CD4-positive, CD25-positive, alpha-beta regulatory T cell (primary cell): ENCODE results near the gene RPL31. TPM values are rescaled to one million over a fixed set of nuclear protein-coding genes. Genes with fewer than 3 reads are reported as not detected.
A peak's percentile ranks its signal among the peaks of the same experiment; 100 is the strongest.

Source experiments
- ATAC-seq, 2 donors: fragments of 150-1000 bp; cut with Tn5 transposase; one replicate each; pipeline ENCODE4 v1.10.0; 2021; ENCODE audit warnings: low read depth in 2 of 2, moderate number of reproducible peaks in 2 of 2, moderate library complexity in 1 of 2
- DNase-seq, 3 donors: peaks; one replicate each; pipeline versions ENCODE4 v3.0.0 to v3.0.0-alpha.2; 2012 to 2022; ENCODE audit warnings: mixed read lengths in 1 of 3
- H3K27ac ChIP-seq: one replicate; pipeline ENCODE4 v1.7.0; 2013; ENCODE audit warnings: mild to moderate bottlenecking, low read length; ENCODE audit not compliant: insufficient read depth, poor library complexity, severe bottlenecking
- H3K27me3 ChIP-seq: one replicate; pipeline ENCODE4 v1.7.0; 2013; ENCODE audit warnings: low read length; ENCODE audit not compliant: control insufficient read depth, insufficient read depth
- H3K36me3 ChIP-seq: one replicate; pipeline ENCODE4 v1.7.0; 2013; ENCODE audit warnings: mild to moderate bottlenecking, low read length, moderate library complexity; ENCODE audit not compliant: control insufficient read depth, insufficient read depth
- H3K4me1 ChIP-seq: 2 replicates; pipeline ENCODE4 v1.7.0; 2013; ENCODE audit warnings: mild to moderate bottlenecking, low read length; ENCODE audit not compliant: insufficient read depth, control insufficient read depth, poor library complexity, severe bottlenecking
- H3K4me3 ChIP-seq: one replicate; pipeline ENCODE4 v1.7.0; 2013; ENCODE audit warnings: low read depth, mild to moderate bottlenecking, low read length, moderate library complexity
- H3K9me3 ChIP-seq, 2 experiments: 1 replicate in 1 of 2; 2 replicates in 1 of 2; pipeline ENCODE4 v1.7.0; 2013; ENCODE audit warnings: low read length in 2 of 2, mild to moderate bottlenecking in 1 of 2, moderate library complexity in 1 of 2; ENCODE audit not compliant: control insufficient read depth in 2 of 2
- H3K27ac Mint-ChIP-seq, 3 donors: one replicate each; pipeline ENCODE4 v1.8.0; 2020 to 2022; ENCODE audit warnings: mild to moderate bottlenecking in 3 of 3, mixed read lengths in 3 of 3, moderate library complexity in 2 of 3
- H3K27me3 Mint-ChIP-seq: one replicate; pipeline ENCODE4 v1.8.0; 2022; ENCODE audit warnings: mild to moderate bottlenecking, mixed read lengths
- H3K36me3 Mint-ChIP-seq: one replicate; pipeline ENCODE4 v1.8.0; 2020; ENCODE audit warnings: mixed read lengths
- H3K4me1 Mint-ChIP-seq, 4 donors: one replicate each; pipeline ENCODE4 v1.8.0; 2020 to 2022; ENCODE audit warnings: mixed read lengths in 4 of 4, mild to moderate bottlenecking in 1 of 4
- H3K4me3 Mint-ChIP-seq, 4 donors: one replicate each; pipeline ENCODE4 v1.8.0; 2020 to 2022; ENCODE audit warnings: mild to moderate bottlenecking in 4 of 4, mixed read lengths in 4 of 4, moderate library complexity in 3 of 4
- H3K9me3 Mint-ChIP-seq, 7 donors: one replicate each; pipeline ENCODE4 v1.8.0; 2020 to 2022; ENCODE audit warnings: mixed read lengths in 7 of 7, mild to moderate bottlenecking in 3 of 7, moderate library complexity in 2 of 7
- polyA plus RNA-seq, 4 donors: library from polyadenylated mRNA; unstranded; fragments of 300-500 nt; fragmentation: Illumina TruSeq; gene quantifications; one replicate each; pipeline ENCODE4 v1.2.3, GENCODE V29; 2021
- total RNA-seq: library from RNA; stranded (reverse); gene quantifications from one replicate; pipeline ENCODE4 v1.2.3, GENCODE V29; 2022

The RPL31 gene
- total and polyA plus RNA-seq, 5 donors from 2014 or later = 1,403 to 6,850 (median 4,481) TPM

DNA sequence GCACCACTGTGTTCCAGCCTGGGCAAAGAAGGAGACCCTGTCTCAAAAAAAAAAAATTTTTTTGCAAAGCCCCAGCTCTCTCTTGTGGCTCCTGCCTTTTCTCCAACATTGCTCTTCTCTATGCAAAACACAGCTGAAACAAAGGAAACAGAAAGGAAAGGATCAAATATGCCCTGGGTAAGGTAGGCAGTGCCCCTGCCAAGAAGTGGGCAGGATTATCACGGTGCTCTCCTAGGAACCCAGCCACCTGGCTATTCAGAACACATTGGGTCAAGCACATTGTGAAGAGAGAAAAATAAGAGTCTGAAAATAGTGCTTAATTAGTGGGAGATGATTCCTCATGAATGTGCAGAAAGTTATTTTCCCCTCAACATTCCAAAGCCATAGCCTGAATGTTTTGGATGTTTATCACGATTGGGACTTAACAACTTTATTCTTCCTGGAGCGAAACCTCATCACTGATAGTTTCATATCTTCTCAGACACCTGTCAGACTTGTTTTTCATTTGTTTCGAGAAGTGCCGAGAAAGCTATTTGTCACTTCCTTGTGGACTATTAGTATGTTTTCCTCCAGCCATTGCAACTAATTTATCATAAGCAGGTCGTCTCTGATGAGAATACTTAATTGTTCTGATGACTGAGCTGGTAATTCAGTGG lies 42.7 kb upstream of the RPL31 start:
- ATAC-seq (no peak), DNase-seq (no peak)
- Histone ChIP-seq H3K9me3 (no peaks in the 10 kb centered on the region), H3K27me3 (no peaks in the 10 kb centered on the region), H3K36me3 (no peaks in the 10 kb centered on the region), H3K27ac (no peak overlapping the region), H3K4me3 (no peak overlapping the region), H3K4me1 (no peaks in the 10 kb centered on the region)
- no peak overlapping the region for H3K27ac Mint-ChIP-seq
- peaks cover 5% of the 10 kb centered on the region for H3K27me3 Mint-ChIP-seq
- H3K4me1 Mint-ChIP-seq = peaks cover 0 to 4% (median 0%) of the 10 kb centered on the region in 4 donors
- no peaks in the 10 kb centered on the region for H3K36me3 Mint-ChIP-seq
- H3K9me3 Mint-ChIP-seq = no peaks in the 10 kb centered on the region
- no peak overlapping the region for H3K4me3 Mint-ChIP-seq

DNA sequence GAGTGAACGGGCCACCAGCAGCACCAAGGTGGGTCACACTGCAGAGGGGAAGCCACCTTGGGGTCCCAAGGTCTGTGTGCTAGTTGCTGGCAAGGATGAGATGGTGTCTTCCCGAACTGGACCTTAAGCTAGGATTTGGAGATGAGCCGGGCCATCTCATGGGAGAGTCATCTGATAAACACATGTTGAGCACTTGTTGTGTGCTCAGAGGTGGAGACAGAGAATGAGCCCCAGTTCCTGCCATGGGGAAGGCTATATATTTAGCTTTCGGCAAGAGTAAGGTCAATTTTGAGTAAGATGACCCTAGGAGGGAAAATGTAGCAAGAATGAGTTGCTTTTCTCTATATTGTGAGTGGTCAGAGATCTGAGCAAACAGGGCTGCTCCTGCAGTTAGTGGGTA lies 41.4 kb upstream of the RPL31 start:
- no peak for DNase-seq
- Histone ChIP-seq H3K27me3 (no peaks in the 10 kb centered on the region), H3K27ac (no peak overlapping the region), H3K4me3 (no peak overlapping the region), H3K9me3 (no peaks in the 10 kb centered on the region), H3K4me1 (no peaks in the 10 kb centered on the region), H3K36me3 (no peaks in the 10 kb centered on the region)
- Mint-ChIP-seq H3K4me3 (no peak overlapping the region), H3K27me3 (peaks cover 5% of the 10 kb centered on the region), H3K27ac (no peak overlapping the region), H3K9me3 (no peaks in the 10 kb centered on the region), H3K4me1 (peaks cover 0 to 4% (median 0%) of the 10 kb centered on the region in 4 donors), H3K36me3 (no peaks in the 10 kb centered on the region)
- ATAC-seq = no peak

DNA sequence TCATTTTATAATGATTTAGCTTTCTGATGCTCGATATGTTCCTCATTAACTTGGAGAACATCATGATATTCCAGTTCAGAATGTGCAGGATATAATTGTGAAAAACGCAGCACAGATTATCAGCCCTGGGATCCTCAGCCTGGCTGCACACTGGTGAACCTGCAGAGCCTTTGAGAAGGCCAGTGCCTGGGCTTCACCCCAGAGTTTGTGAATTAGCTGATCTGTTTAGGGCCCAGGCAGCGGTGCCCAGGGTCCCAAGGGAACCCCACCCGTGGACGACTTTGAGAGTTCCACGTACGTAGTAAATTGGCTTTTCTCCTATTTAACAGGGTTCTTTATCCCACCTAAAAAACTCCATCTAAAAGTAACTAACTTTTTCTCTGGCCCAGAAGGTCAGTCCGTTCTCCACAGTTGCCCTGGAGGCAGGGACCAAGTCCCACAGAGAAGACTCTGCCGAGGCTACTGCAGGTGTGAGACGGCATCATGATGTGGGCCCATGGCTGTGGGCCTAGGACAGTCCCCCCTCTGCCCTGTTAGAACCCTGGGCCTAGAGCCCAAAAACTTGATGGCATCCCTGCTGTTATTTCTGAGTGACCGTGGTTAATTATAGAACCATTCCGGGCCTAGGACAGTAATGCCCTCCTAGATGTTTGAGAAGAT lies 39.6 kb upstream of the RPL31 start:
- Mint-ChIP-seq H3K27ac (no peak overlapping the region), H3K4me3 (no peak overlapping the region)
- DNase-seq = no peak

DNA sequence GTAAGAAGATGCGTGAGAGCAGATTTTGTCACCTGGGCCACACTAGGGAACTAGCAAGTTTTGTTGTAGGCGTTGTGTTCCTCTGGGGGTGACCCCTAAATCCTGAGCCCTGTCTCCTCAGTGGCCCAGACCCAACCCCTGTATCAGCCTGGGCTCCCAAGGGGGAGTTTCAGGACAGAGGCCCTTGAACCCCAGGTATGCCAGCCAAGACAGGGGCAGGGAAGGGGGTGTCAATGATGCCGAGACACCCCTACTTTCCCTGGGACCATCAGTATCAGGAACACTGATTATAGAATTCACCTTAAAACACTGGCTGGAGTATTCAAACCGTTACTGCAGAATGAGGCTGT lies 39.1 kb upstream of the RPL31 start:
- no peaks in the 10 kb centered on the region for H3K4me1 ChIP-seq
- Mint-ChIP-seq H3K4me1 (peaks cover 0 to 4% (median 0%) of the 10 kb centered on the region in 4 donors), H3K27me3 (peaks cover 5% of the 10 kb centered on the region), H3K9me3 (no peaks in the 10 kb centered on the region), H3K4me3 (no peak overlapping the region), H3K27ac (no peak overlapping the region), H3K36me3 (no peaks in the 10 kb centered on the region)
- no peaks in the 10 kb centered on the region for H3K9me3 ChIP-seq
- H3K4me3 ChIP-seq = no peak overlapping the region
- no peak for DNase-seq
- no peaks in the 10 kb centered on the region for H3K27me3 ChIP-seq
- H3K36me3 ChIP-seq = no peaks in the 10 kb centered on the region
- H3K27ac ChIP-seq = no peak overlapping the region
- no peak for ATAC-seq

More for the DNA sequence above, 39.6 kb upstream of the RPL31 start:
- no peak for ATAC-seq
- Mint-ChIP-seq H3K9me3 (no peaks in the 10 kb centered on the region), H3K36me3 (no peaks in the 10 kb centered on the region), H3K4me1 (peaks cover 0 to 4% (median 0%) of the 10 kb centered on the region in 4 donors), H3K27me3 (peaks cover 5% of the 10 kb centered on the region)
- Histone ChIP-seq H3K4me1 (no peaks in the 10 kb centered on the region), H3K36me3 (no peaks in the 10 kb centered on the region), H3K4me3 (no peak overlapping the region), H3K27ac (no peak overlapping the region), H3K27me3 (no peaks in the 10 kb centered on the region), H3K9me3 (no peaks in the 10 kb centered on the region)

DNA sequence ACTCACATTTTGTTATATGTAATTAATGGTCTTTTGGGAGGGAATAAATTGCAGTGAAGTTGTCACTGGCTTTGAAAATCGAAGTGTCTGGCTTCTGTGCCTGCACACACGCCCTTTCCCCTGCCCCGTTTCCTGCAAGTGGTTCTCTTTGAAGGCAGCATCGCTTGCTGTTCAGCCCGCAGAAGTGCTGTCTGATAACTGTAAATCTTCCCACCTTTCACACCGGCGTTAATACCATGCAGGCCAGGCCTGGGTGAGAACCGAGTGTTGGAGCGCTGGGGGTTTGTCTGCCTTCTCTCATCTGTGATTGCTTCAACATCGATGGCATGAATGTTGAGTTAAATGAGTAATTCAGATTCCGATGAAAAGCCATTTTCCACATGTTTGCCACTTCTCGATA lies 37.9 kb upstream of the RPL31 start:
- no peak overlapping the region for H3K4me3 Mint-ChIP-seq
- no peaks in the 10 kb centered on the region for H3K9me3 Mint-ChIP-seq
- peaks cover 0 to 4% (median 0%) of the 10 kb centered on the region in 4 donors for H3K4me1 Mint-ChIP-seq
- no peaks in the 10 kb centered on the region for H3K9me3 ChIP-seq
- H3K27ac Mint-ChIP-seq = no peak overlapping the region
- no peaks in the 10 kb centered on the region for H3K27me3 ChIP-seq
- H3K36me3 ChIP-seq = no peaks in the 10 kb centered on the region
- H3K4me3 ChIP-seq = no peak overlapping the region
- no peak for ATAC-seq
- DNase-seq = peak in 1 of 3 donors; percentile 13
- no peaks in the 10 kb centered on the region for H3K36me3 Mint-ChIP-seq
- H3K27me3 Mint-ChIP-seq = peaks cover 3% of the 10 kb centered on the region
- no peak overlapping the region for H3K27ac ChIP-seq
- no peaks in the 10 kb centered on the region for H3K4me1 ChIP-seq

DNA sequence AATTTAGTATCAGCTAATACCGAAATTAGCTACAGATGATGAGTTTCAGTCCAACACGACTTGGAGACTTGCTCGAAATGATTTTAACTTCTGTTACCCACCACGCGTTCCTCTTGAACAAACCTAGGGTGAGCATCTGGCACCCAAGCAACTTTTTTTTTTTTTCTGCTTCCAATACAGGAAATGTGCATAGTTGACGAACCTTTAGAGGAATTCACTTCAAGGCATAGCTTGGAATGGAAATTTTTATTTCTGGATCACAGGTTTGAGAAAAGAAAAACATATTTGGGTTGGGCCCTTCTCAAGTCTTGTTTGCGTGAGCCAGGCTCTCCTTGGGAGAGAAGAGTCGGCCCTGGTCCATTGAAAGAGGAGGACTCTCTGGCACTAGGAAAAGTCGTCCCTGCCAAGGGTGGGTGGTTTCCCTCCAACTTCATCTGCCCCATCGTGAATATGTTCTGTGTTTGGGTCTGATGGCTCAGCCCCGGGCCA lies 37.4 kb upstream of the RPL31 start:
- Mint-ChIP-seq H3K9me3 (no peaks in the 10 kb centered on the region), H3K27ac (no peak overlapping the region), H3K27me3 (no peaks in the 10 kb centered on the region), H3K4me3 (no peak overlapping the region), H3K4me1 (peaks cover 0 to 4% (median 0%) of the 10 kb centered on the region in 4 donors), H3K36me3 (no peaks in the 10 kb centered on the region)
- ATAC-seq (no peak), DNase-seq (no peak)
- Histone ChIP-seq H3K4me3 (no peak overlapping the region), H3K27me3 (no peaks in the 10 kb centered on the region), H3K4me1 (no peaks in the 10 kb centered on the region), H3K27ac (no peak overlapping the region), H3K36me3 (no peaks in the 10 kb centered on the region), H3K9me3 (no peaks in the 10 kb centered on the region)

DNA sequence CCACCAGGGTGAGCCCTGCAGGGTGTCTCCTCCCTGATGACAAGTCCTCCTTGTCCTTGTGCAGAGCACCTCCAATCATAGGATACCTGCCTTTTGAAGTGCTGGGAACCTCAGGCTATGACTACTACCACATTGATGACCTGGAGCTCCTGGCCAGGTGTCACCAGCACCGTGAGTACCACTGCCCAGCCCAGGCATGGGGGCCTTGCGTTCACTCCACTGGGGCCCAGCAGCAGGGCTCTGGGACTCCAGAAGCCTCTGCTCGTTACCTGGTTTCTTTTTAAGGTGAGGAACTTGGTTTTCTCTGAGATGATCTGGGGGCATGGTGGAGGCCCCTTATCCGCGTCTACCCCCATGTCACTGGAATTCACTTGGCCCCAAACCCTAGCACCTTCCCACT lies 36.5 kb upstream of the RPL31 start:
- Histone ChIP-seq H3K27me3 (no peaks in the 10 kb centered on the region), H3K9me3 (no peaks in the 10 kb centered on the region), H3K4me1 (no peaks in the 10 kb centered on the region), H3K4me3 (no peak overlapping the region), H3K27ac (no peak overlapping the region), H3K36me3 (no peaks in the 10 kb centered on the region)
- Mint-ChIP-seq H3K4me1 (peaks cover 0 to 4% (median 0%) of the 10 kb centered on the region in 4 donors), H3K4me3 (no peak overlapping the region), H3K36me3 (no peaks in the 10 kb centered on the region), H3K9me3 (no peaks in the 10 kb centered on the region), H3K27me3 (no peaks in the 10 kb centered on the region), H3K27ac (no peak overlapping the region)
- ATAC-seq = no peak
- DNase-seq = no peak

DNA sequence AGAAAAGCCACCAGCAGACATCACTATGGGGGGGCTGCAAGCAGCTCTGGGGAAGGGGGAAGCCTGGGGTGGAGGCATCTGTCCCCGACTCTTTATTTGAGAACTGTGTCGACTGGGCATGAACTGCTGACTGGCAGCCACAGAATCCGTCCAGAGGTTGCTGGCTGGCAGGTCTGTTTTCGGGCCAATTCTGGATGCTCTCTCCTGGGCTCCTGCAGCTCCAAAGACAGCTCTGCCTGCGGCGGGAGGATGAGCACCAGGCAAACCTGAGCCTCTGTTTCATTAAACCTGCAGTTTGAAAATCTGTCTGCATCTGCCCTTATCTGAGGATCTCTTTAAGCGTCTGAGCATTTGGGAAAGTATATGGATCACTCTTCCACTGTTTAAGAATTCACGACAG lies 34.4 kb upstream of the RPL31 start:
- no peaks in the 10 kb centered on the region for H3K36me3 Mint-ChIP-seq
- no peak overlapping the region for H3K27ac Mint-ChIP-seq
- H3K27me3 Mint-ChIP-seq = no peaks in the 10 kb centered on the region
- H3K9me3 Mint-ChIP-seq = peaks cover 0 to 2% (median 0%) of the 10 kb centered on the region in 7 donors
- Histone ChIP-seq H3K36me3 (no peaks in the 10 kb centered on the region), H3K27ac (no peak overlapping the region), H3K4me3 (no peak overlapping the region), H3K27me3 (no peaks in the 10 kb centered on the region), H3K4me1 (no peaks in the 10 kb centered on the region), H3K9me3 (no peaks in the 10 kb centered on the region)
- no peak for DNase-seq
- no peak overlapping the region for H3K4me3 Mint-ChIP-seq
- peaks cover 0 to 4% (median 0%) of the 10 kb centered on the region in 4 donors for H3K4me1 Mint-ChIP-seq
- ATAC-seq = no peak
